Panc1 (cell line): ENCODE results near the gene LTF. TPM values are rescaled to one million over a fixed set of nuclear protein-coding genes. Genes with fewer than 3 reads are reported as not detected.

Experiments used
- ATAC-seq: fragments of 200-7000 bp; cut with Tn5 transposase; 2 replicates; pipeline ENCODE4 v1.9.1; 2020; ENCODE audit warnings: mild to moderate bottlenecking, moderate library complexity
- BruUV-seq: library from RNA; stranded (reverse); fragments of 400-500 nt; replicated peaks from 2 replicates; lab custom pipeline; 2021; lab: Mats Ljungman, UMichigan
- CTCF ChIA-PET: fragments of 300-600 bp; sonication (Branson Sonifier 250); formaldehyde crosslinking; loops from one replicate; lab custom pipeline; 2022; ENCODE audit warnings: antibody characterized with exemption; lab: Charles Lee
- POLR2A ChIA-PET: fragments of 300-600 bp; sonication (Branson Sonifier 250); formaldehyde crosslinking; loops from one replicate; lab custom pipeline; 2022; ENCODE audit warnings: antibody characterized with exemption; lab: Charles Lee
- DNase-seq: peaks from one replicate; pipeline ENCODE4 v3.0.0-alpha.2; 2010; ENCODE audit warnings: low read depth, low spot score
- H3K27ac ChIP-seq: 2 replicates; pipeline ENCODE4 v1.5.1; 2011; ENCODE audit warnings: mild to moderate bottlenecking, low read length, inconsistent platforms
- H3K27me3 ChIP-seq: fragments of 200-500 bp; sonication (Bioruptor generic); 2 replicates; pipeline ENCODE4 v1.6.0; 2014; ENCODE audit warnings: low read length, inconsistent platforms; ENCODE audit not compliant: control insufficient read depth, insufficient read depth
- H3K36me3 ChIP-seq: fragments of 200-500 bp; sonication (Bioruptor generic); 2 replicates; pipeline ENCODE4 v1.5.1; 2014; ENCODE audit warnings: inconsistent platforms, mild to moderate bottlenecking, low read length, moderate library complexity; ENCODE audit not compliant: control insufficient read depth, insufficient read depth
- H3K4me1 ChIP-seq: 2 replicates; pipeline ENCODE4 v1.5.1; 2011; ENCODE audit warnings: inconsistent platforms, mild to moderate bottlenecking, low read length, moderate library complexity; ENCODE audit not compliant: control insufficient read depth, insufficient read depth
- H3K4me3 ChIP-seq, 2 experiments: 2 replicates each; pipeline ENCODE4 v1.5.1; 2011 to 2012; ENCODE audit warnings: low read depth in 2 of 2, low read length in 2 of 2, mild to moderate bottlenecking in 2 of 2, inconsistent platforms in 1 of 2, moderate library complexity in 1 of 2
- H3K9me3 ChIP-seq: fragments of 200-500 bp; sonication (Bioruptor generic); 2 replicates; pipeline ENCODE4 v1.5.1; 2014; ENCODE audit warnings: low read depth, mild to moderate bottlenecking, inconsistent platforms, low read length, moderate library complexity; ENCODE audit not compliant: control insufficient read depth, insufficient read depth
- POLR2AphosphoS5 ChIP-seq: IDR thresholded peaks from 2 replicates; pipeline ENCODE4 v1.6.1; 2012; ENCODE audit warnings: mild to moderate bottlenecking, low read depth, low read length, moderate library complexity
- REST ChIP-seq, 2 experiments: IDR thresholded peaks; 2 replicates each; pipeline ENCODE4 v1.6.1; 2011 to 2012; ENCODE audit warnings: low read depth in 2 of 2, control low read depth in 1 of 2, low read length in 1 of 2, mild to moderate bottlenecking in 1 of 2, moderate library complexity in 1 of 2; ENCODE audit not compliant: insufficient read depth in 1 of 2
- SIN3A ChIP-seq: IDR thresholded peaks from 2 replicates; pipeline ENCODE4 v1.6.1; 2012; ENCODE audit warnings: low read depth, mild to moderate bottlenecking, low read length, moderate library complexity, borderline replicate concordance; ENCODE audit not compliant: insufficient read depth
- TCF7L2 ChIP-seq: IDR thresholded peaks from 2 replicates; pipeline ENCODE4 v1.6.1; 2011; ENCODE audit warnings: mild to moderate bottlenecking, low read depth, low read length, inconsistent platforms
- in situ Hi-C: cut with HindIII; loops from 2 replicates; pipeline ENCODE4 v1.10.0; 2016; ENCODE audit warnings: low sequenced_read_pairs, low pct_unique_long_range_greater_than_20kb
- intact Hi-C: fragments of 100-400 bp; cut with micrococcal nuclease; formaldehyde crosslinking; loops from one replicate; pipeline ENCODE4 v1.10.0; 2022; ENCODE audit not compliant: unreplicated experiment
- total RNA-seq: library from RNA; stranded (reverse); gene quantifications from one replicate; pipeline ENCODE4 v1.2.1, GENCODE V29; 2021; ENCODE audit not compliant: unreplicated experiment
- TF ChIP-seq, protein P1 (sequence below): fragments of 450-650 bp; IDR thresholded peaks from 2 replicates; pipeline ENCODE4 v1.5.1; 2017; ENCODE audit warnings: mild to moderate bottlenecking

Gene LTF
- total RNA-seq, 1 experiment from 2014 or later, result not detected

DNA sequence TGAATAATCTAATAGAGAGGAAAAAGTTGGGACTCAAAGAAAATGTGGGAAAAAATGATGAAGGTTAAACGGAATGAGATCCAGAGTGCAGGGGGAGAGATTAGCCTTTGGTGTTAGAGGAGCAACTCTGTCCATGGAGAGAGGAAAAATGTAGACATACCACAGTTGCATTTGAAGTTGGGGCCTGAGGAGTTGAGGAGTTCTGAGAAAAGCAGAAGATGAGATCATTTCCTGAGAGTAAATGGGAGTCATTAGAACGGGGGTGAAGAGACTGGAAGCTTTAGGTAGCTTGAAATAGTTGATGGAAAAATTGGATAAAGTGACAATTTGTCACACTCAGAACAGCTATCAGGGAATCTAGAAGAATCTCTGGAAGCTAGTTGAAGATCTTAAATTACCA lies 65.1 kb downstream of the LTF start:
- H3K4me3 ChIP-seq, result no peak overlapping the region
- ChIA-PET POLR2A (no interaction called here), CTCF (no interaction called here)
- H3K36me3 ChIP-seq, result no peaks in the 10 kb centered on the region
- no TSS peak for BruUV-seq
- no peak for TF ChIP-seq POLR2AphosphoS5
- TF ChIP-seq TCF7L2, result no peak
- TF ChIP-seq REST (IDR thresholded peaks at IDR 0.05; ENCODE audit: insufficient read depth in 1 of 2, low read depth in 2 of 2, low read length in 1 of 2), result no peak
- TF ChIP-seq SIN3A, result no peak
- TF ChIP-seq, protein P1, sequence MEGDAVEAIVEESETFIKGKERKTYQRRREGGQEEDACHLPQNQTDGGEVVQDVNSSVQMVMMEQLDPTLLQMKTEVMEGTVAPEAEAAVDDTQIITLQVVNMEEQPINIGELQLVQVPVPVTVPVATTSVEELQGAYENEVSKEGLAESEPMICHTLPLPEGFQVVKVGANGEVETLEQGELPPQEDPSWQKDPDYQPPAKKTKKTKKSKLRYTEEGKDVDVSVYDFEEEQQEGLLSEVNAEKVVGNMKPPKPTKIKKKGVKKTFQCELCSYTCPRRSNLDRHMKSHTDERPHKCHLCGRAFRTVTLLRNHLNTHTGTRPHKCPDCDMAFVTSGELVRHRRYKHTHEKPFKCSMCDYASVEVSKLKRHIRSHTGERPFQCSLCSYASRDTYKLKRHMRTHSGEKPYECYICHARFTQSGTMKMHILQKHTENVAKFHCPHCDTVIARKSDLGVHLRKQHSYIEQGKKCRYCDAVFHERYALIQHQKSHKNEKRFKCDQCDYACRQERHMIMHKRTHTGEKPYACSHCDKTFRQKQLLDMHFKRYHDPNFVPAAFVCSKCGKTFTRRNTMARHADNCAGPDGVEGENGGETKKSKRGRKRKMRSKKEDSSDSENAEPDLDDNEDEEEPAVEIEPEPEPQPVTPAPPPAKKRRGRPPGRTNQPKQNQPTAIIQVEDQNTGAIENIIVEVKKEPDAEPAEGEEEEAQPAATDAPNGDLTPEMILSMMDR, result no peak
- H3K27ac ChIP-seq, result no peak overlapping the region
- H3K9me3 ChIP-seq, result no peaks in the 10 kb centered on the region
- no peaks in the 10 kb centered on the region for H3K27me3 ChIP-seq
- DNase-seq (no peak), ATAC-seq (no peak)
- intact Hi-C loops, result no loop called here
- in situ Hi-C loops, result no loop called here
- H3K4me1 ChIP-seq, result no peaks in the 10 kb centered on the region

GRCh38 chr3:46399098-46399497 lies 65.6 kb downstream of the LTF start:
- TF ChIP-seq REST (IDR thresholded peaks at IDR 0.05; ENCODE audit: insufficient read depth in 1 of 2, low read depth in 2 of 2, low read length in 1 of 2) (no peak), TCF7L2 (no peak), SIN3A (no peak)
- TF ChIP-seq, protein P1, result no peak
- ChIA-PET POLR2A (no interaction called here), CTCF (no interaction called here)
- intact Hi-C loops, result no loop called here
- Histone ChIP-seq H3K27me3 (no peaks in the 10 kb centered on the region), H3K27ac (no peak overlapping the region), H3K4me1 (no peaks in the 10 kb centered on the region), H3K9me3 (no peaks in the 10 kb centered on the region), H3K36me3 (no peaks in the 10 kb centered on the region), H3K4me3 (no peak overlapping the region)
- ATAC-seq, result no peak
- no peak for DNase-seq
- BruUV-seq, result no TSS peak
- in situ Hi-C loops, result no loop called here
